ENCODE measurements around the gene TMEM9B. TPM values are rescaled to one million over a fixed set of nuclear protein-coding genes. Genes with fewer than 3 reads are reported as not detected.
A peak's percentile ranks its signal among the peaks of the same experiment; 100 is the strongest.

TMEM9B gene
- total RNA-seq, 4 donors from 2014 or later = 20.5 to 93.9 (median 58.5) TPM

GRCh38 chr11:8925711-8926110 lies 38.5 kb downstream of the TMEM9B start:
- intact Hi-C loops (cut with DNase I; ENCODE audit: low total_unique reads) (no loop called here), in situ Hi-C loops (cut with MboI; ENCODE audit: low pct_ligation_motif_present in 1 of 4, low pct_unique_long_range_greater_than_20kb in 1 of 4, low sequenced_read_pairs in 3 of 4) (no loop called here)
- no peak for DNase-seq
- Histone ChIP-seq H3K27ac (no peak overlapping the region), H3K4me3 (no peak overlapping the region), H3K36me3 (peaks cover 0 to 15% (median under 1%) of the 10 kb centered on the region in 4 donors), H3K4me1 (no peaks in the 10 kb centered on the region), H3K27me3 (no peaks in the 10 kb centered on the region), H3K9me3 (no peaks in the 10 kb centered on the region)
- no peak for TF ChIP-seq CTCF (IDR thresholded peaks at IDR 0.05)
- no peak for TF ChIP-seq POLR2AphosphoS5 (IDR thresholded peaks at IDR 0.05)
- no peak for TF ChIP-seq POLR2A (IDR thresholded peaks at IDR 0.05)
- TF ChIP-seq EP300 (IDR thresholded peaks at IDR 0.05; ENCODE audit: low read depth) = no peak
- WGBS, 2 donors (ENCODE audit: low coverage in 1 of 2) = 92% methylated on average over 5 of the region's 5 CpGs; no CpG with 5 or more reads in 1 of the 2 donors

- 81 to 91% methylated on average over 3 to 5 of the region's 5 CpGs for WGBS, 2 donors (ENCODE audit: low coverage in 1 of 2)
- peaks cover 0 to 6% (median 0%) of the 10 kb centered on the region in 4 donors for H3K4me1 ChIP-seq
- no peaks in the 10 kb centered on the region for H3K27me3 ChIP-seq
- intact Hi-C loops (cut with DNase I; ENCODE audit: low total_unique reads) = no loop called here
- H3K27ac ChIP-seq = no peak overlapping the region
- in situ Hi-C loops (cut with MboI; ENCODE audit: low pct_ligation_motif_present in 1 of 4, low pct_unique_long_range_greater_than_20kb in 1 of 4, low sequenced_read_pairs in 3 of 4) = no loop called here
- TF ChIP-seq EP300 (IDR thresholded peaks at IDR 0.05; ENCODE audit: low read depth) (no peak), POLR2AphosphoS5 (IDR thresholded peaks at IDR 0.05) (no peak), POLR2A (IDR thresholded peaks at IDR 0.05) (no peak), CTCF (IDR thresholded peaks at IDR 0.05) (no peak)
- no peak for DNase-seq
- H3K36me3 ChIP-seq = peaks cover 0 to 29% (median 5%) of the 10 kb centered on the region in 4 donors
- no peak overlapping the region for H3K4me3 ChIP-seq
- no peaks in the 10 kb centered on the region for H3K9me3 ChIP-seq
Observed at GRCh38 chr11:8922691-8923090, 41.6 kb downstream of the TMEM9B start.

GRCh38 chr11:8917157-8917825 lies 47.0 kb downstream of the TMEM9B start:
- in situ Hi-C loops (cut with MboI; ENCODE audit: low pct_ligation_motif_present in 1 of 4, low pct_unique_long_range_greater_than_20kb in 1 of 4, low sequenced_read_pairs in 3 of 4) = no loop called here
- no peak for DNase-seq
- H3K27me3 ChIP-seq = no peaks in the 10 kb centered on the region
- intact Hi-C loops (cut with DNase I; ENCODE audit: low total_unique reads) = no loop called here
- H3K27ac ChIP-seq = peak overlapping the region; percentile 40 to 70 (median 58)
- peaks cover 8 to 29% (median 19%) of the 10 kb centered on the region in 4 donors for H3K4me1 ChIP-seq
- WGBS, 2 donors (ENCODE audit: low coverage in 1 of 2) = 54 to 70% methylated on average over 3 to 5 of the region's 5 CpGs
- H3K36me3 ChIP-seq = peaks cover 0 to 23% (median 5%) of the 10 kb centered on the region in 4 donors
- no peak overlapping the region for H3K4me3 ChIP-seq
- no peaks in the 10 kb centered on the region for H3K9me3 ChIP-seq
- TF ChIP-seq POLR2A (IDR thresholded peaks at IDR 0.05) (no peak), POLR2AphosphoS5 (IDR thresholded peaks at IDR 0.05) (no peak), EP300 (IDR thresholded peaks at IDR 0.05; ENCODE audit: low read depth) (no peak), CTCF (IDR thresholded peaks at IDR 0.05) (no peak)

GRCh38 chr11:8914661-8915018 lies 49.6 kb downstream of the TMEM9B start:
- TF ChIP-seq POLR2AphosphoS5 (IDR thresholded peaks at IDR 0.05) = no peak
- no peak for TF ChIP-seq EP300 (IDR thresholded peaks at IDR 0.05; ENCODE audit: low read depth)
- TF ChIP-seq POLR2A (IDR thresholded peaks at IDR 0.05) = no peak
- TF ChIP-seq CTCF (IDR thresholded peaks at IDR 0.05) = no peak
- no peak for DNase-seq
- Histone ChIP-seq H3K36me3 (peaks cover 0 to 7% (median 0%) of the 10 kb centered on the region in 4 donors), H3K4me1 (peaks cover 10 to 37% (median 28%) of the 10 kb centered on the region in 4 donors), H3K27ac (peak overlapping the region; percentile 56 to 81 (median 68)), H3K9me3 (no peaks in the 10 kb centered on the region), H3K27me3 (no peaks in the 10 kb centered on the region), H3K4me3 (no peak overlapping the region)
- in situ Hi-C loops (cut with MboI; ENCODE audit: low pct_ligation_motif_present in 1 of 4, low pct_unique_long_range_greater_than_20kb in 1 of 4, low sequenced_read_pairs in 3 of 4) (no loop called here), intact Hi-C loops (cut with DNase I; ENCODE audit: low total_unique reads) (loop anchor here (5.0 kb wide), 1 partner anchor 48 kb away; the partner anchor contains the start of gene TMEM9B)
- WGBS, 2 donors (ENCODE audit: low coverage in 1 of 2) = 65 to 80% methylated on average over 2 to 4 of the region's 4 CpGs
